RKO (cell line): ENCODE measurements around the gene POLR3G.

Source experiments
- DNase-seq: peaks from one replicate; pipeline ENCODE4 v3.0.0-alpha.2; 2016; ENCODE audit warnings: low spot score

The POLR3G gene

DNA sequence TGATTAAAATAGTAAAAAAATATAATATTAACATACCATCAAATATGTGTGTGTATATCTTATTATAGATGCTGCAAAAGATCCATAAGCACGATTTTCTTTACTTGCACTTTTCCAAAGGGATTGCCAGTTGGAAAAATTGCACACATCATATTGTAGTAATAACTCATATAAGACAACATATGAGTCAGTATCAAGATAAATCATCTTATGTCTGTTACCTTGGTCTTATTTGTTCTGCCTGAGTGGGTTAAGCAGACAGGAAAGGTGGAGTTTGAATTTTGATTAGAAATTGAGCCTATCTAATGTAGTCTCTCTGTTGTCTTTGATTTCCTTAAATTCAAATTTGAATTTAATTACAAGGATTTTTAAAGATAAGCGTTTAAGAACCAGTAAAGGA lies 30.1 kb downstream of the POLR3G start:
- DNase-seq = peak; percentile 18

DNA sequence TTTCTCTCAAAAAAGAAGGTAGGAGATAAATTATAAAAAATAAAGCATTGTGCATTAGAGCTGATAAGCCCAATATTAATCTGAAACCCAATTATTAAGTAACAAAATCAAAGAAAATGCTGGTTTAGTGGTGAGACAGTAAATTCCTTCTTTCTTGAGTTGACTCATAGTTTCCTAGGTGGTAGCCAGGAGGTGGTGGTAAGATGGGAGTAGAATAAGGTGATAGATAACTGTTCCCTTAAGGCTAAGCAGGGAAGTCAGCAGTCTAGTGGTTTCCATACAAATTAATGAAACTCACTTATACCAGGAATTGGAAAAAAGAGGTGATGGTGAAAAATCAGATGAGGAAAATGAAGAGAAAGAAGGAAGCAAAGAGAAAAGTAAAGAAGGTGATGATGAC lies 31.6 kb downstream of the POLR3G start:
- DNase-seq = no peak

DNA sequence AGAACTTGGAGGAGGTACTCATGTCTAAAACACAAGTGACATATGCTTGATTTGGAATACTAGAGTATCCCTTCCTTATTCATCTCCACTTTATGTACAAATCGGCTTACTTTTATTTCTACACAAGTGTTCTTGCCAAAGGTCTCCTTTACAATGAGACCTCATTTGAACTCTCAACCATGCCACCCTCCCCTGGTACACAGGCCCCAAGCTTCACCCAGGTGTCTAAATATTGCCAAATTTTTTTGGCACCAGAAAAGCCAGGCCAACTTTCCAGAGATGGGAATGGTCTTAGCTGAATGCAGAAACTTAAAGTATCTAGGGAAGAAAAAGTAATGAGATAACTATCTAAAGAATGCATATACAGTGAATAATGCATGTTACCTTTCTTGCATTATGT lies 35.8 kb downstream of the POLR3G start:
- DNase-seq = no peak

DNA sequence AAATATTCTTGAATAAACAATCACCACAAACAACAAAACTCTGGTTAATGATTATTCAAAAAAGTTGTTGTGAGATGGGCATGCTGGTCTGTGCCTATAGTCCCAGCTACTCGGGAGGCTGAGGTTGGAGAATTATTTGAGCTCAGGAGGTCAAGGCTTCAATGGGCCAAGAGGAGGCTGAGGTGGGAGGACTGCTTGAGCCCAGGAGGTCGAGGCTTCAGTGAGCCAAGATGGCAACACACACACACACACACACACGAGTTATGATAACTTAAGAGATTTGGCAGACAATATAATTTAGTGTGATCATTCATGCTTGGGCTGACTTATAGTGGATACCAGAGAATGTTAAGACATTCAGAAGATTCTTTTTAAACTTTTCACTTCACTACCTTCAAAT lies 39.9 kb downstream of the POLR3G start:
- no peak for DNase-seq

DNA sequence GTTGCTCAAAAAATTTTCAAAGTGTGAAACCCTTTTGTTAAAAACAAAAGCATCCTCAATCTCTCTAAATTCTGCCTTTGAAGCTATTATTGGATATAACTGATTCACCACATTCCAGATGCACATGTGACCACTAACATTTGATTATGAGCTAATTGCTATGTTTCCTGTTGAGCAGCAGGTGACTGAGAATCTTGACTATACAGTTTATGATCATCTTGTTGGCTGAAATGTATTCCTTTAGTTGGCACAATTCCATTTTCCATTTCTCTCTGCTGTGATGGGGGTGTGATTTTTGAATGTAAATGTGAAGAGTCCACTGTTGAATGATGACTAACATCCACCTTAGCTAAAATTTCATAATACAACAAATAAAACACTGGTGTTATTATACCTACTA lies 44.0 kb downstream of the POLR3G start:
- peak; percentile 64 for DNase-seq

DNA sequence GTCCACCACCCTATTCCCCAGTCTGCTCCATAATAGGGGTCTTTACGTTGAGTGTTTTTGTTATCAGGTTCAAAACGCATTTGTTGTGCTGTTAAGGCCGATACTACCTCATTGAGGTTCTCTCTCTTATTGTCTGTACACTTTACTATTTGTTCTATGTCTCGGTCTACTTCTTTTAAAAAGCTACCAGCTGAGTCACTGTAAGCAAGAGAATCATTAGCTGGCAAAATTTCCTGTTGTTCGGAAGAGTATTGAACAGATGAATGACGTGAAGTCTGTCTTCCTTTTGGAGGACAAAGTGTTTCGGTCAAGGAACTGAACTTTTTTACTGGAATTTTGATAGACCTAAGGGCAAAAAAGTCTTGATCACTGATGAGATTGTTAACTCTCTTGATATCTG lies 44.4 kb downstream of the POLR3G start:
- no peak for DNase-seq

DNA sequence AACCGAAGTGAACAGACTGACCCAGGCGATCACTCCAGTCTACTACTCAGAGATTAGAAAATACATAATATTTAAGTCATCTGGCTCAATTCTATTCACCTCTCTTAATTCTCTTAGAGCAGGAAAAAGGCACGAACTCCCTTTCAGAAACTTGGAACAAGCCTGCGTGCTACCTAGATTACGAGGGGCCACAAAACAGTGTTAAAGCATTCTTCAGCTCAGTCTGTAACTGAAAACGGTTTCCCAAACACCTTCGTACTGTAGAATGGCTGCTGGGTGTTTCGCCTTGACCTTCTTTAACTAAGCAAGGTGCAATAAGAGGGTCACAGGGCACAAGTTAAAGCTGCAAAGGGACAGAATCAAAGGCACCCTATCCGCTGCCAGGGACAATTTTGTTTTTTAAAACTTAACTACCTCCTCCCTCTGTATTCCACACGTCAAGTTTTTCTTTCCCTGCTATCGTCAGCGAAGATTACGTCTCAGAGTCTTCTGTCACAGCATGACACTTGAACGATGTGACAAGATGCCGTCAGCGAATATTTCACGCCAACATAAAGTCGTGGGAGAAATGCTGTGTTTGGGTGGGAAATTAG lies 54.0 kb downstream of the POLR3G start:
- peak; percentile 52 for DNase-seq

DNA sequence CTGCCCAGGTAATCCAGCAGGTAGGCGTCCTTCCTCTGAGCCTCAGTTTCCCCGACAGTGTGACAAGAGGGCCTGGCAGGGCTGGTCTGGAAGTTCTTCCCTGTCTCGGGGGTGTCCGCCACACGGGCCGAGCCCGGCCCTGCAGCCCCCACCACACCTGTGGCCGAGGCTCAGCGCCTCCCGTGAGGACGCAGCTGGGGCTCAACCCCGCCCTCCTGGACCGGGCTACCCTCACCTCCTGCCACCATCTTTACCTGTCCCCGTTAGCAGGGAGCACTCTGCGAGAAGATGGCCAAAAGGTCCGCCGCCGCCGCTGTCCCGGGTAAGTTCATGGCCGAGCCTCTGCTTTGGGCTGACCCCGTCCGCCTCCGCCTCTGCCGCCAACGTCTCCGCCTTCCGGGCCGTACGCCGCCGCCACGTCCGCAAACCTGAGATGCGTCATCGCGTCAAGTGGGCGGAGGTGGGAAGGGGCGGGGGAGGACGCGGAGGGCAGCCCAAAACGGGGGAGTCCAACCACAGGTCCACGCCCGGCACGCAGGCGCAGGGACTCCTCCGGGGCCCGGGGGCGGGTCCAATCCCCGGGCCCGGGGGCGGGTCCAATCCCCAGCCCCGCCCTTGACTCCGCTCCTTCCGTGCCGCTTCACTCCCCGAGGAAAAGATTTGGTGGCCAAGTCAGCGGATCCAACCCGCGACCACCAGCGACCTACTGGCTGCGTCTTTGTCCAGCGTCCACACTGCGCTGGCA lies 54.7 kb downstream of the POLR3G start, which contains the start of gene LYSMD3:
Gene LYSMD3, minus strand, starts transcription at position 391 of the 745 bp plus-strand sequence. CDS start 4,295 bp downstream, outside the sequence.
- peak; percentile 96 for DNase-seq

DNA sequence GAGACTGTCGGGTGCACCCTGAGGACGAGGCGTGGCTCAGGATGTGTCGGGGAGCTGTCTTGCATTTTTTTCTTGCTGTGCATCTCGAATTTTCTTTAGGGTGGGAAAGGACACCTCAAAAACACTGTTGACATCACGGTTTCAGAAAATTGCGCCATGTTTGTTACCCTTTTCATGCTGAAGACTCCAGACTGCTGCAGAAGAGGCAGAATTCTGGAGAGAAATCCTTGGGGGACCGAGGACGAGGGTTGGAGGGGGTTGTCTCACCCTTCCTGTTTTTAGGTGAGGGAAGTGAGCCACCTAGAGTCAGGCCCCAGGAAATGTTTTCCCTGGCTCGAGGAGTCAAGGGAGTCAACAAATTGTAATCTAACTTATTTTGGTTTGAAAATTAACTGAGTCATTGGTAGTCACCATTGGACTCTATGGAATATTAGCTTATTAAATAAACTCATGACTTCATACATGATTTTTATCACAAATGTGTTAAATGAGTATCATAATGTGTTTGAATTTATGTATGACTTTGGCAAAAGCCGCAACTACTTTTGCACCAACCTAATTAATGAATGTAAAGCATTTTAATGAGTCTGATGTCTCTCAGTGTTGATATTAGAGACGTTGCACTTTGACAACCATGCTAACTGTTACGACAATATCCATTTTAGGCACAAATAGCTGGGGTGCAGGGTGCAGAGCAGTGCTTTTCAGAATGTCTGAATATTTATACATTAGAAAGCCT lies 55.4 kb downstream of the POLR3G start:
- peak; percentile 89 for DNase-seq

DNA sequence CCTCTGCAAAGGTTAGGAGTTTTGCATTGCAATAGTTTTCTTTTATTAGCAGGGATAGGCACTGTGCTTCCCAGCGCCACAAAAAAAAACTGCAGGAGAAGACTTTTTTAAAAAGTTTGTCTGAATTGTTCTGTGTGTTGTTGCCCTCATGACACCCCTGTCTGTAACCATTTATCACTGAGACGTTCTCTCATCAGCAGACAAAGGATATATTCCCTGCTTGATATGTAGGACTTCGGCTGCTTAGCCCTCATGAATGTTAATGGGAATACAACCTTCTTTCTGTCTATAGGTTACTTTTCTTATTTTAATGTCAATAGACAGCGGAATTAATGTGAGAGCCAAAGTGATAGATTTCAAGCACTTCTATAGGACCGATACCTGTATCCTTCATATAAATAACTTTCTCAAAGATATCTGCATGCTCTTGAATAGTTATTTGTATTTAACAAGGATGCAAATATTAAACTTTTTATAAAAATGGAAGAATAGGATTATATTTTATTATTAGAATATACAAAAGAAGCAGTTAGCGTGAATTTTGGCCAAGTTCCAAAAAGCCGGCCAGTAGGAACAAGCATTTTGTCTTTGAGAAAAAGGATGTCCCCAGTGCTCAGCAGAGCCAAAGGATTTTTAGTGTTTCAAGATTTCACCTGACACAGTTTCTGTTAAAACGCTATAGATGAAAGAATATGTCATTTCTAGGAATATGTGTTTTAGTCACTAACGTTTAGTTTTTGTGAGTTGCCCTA lies 56.2 kb downstream of the POLR3G start:
- no peak for DNase-seq

DNA sequence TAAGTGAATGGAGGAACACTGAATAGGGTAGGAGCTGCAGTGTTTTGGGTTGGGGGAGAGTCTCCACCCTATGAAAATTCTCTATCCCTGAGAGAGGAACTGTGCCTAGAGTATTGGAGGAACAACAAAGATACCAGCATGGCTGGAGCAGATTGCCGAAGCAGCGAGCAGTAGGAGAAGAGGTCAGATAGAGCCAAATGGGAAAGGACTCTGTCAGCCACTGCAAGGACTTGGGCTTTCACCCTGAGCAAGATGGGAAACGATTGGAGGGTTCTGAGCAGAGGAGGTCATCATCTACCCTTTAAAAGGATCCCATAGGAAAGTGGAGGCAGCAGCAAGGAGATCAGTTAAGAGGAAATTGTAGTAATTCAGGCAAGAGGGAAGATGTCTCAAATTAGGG lies 59.1 kb downstream of the POLR3G start:
- DNase-seq = no peak

DNA sequence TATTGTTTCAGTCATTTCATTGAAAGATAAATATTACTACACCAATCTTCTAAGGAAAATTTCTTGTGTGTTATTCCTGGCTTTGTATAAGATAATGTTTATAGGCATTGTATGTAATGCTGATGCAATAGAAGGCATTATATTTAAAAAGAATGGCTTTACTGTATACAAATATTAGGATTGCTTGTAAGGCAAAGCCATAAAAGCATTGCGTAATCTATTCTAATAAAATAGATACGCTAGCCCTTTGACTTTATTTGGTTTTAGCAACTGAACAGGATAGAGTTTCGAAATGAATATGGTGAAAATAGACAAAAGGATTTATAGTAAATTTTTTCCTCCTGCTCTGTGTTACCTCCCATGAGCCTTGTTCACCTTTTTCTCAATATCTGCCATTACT lies 60.3 kb downstream of the POLR3G start:
- no peak for DNase-seq

DNA sequence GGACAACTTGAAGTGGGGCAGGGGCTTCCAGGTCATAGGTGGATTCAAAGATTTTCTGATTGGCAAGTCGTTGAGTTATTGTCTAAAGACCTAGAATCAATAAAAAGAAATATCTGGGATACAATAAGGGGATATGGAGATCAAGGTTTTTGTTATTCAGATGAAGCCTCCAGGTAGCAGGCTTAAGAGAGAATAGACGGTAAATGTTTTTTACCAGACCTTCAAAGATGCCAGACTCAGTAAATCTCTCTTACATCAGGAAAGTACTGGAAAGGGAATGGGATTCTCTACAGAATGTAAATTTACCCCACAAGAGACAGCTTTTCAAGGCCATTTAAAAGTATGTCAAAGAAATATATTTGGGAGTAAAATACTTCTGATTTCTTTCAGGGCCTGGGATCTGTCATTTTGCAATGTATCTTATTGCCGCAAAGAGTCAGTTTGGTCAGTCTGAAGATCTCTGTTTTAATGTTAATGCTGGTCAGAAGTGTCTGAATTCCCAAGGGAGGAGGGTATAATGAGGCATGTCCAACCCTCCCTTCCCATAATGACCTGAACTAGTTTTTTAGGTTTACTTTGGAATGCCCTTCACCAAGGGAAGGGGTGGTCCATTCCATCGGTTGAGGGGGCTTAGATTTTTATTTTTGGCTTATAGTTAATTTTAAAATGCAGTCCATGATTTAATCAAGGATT lies 68.3 kb downstream of the POLR3G start:
- no peak for DNase-seq

DNA sequence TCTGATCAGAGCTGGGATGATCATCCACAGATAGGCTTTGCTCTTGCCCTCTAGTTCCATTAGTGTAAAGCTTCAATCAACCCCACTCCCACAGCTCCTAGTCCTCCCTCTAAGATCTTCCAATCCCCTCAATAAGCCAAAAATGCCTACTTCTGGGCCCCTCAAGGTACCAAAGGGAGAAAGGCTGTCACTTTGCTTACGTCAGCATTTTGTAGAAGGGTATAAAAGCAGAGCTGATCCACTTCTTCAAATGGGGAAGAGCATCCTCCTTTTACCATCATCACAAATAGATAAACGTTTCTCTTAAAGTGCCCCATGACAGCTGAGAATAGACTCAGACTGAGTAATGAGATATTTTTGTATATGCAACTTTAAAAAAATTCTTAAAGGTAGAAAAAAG lies 70.8 kb downstream of the POLR3G start:
- no peak for DNase-seq

DNA sequence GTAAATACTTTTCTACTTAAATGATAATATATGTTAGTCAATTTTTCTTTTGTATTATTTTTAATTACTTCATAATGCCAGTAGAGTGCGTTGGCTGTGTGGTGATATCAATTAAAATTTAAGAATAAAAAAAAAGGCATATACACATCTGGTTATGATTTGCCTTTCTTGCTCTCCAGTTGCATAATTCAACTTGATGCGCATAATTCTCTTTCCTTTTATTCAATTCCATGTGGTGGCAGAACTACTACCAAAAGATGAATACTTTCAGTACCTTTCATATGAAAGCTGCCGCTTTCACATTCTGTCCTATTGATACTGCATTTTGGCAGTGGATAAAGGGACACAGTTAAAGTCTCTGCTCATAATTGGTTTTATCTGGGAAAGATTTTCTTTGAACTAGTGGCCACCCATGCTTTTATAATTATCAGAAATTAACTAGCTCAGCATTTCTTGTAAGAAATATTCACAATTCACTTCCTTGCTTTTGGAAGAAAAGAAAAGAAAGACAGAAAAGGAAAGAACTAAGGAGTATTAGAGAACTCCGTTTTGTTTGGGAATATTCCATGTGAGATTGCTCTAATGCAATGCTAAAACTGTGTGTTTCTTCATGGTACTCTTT lies 71.7 kb downstream of the POLR3G start:
- no peak for DNase-seq

DNA sequence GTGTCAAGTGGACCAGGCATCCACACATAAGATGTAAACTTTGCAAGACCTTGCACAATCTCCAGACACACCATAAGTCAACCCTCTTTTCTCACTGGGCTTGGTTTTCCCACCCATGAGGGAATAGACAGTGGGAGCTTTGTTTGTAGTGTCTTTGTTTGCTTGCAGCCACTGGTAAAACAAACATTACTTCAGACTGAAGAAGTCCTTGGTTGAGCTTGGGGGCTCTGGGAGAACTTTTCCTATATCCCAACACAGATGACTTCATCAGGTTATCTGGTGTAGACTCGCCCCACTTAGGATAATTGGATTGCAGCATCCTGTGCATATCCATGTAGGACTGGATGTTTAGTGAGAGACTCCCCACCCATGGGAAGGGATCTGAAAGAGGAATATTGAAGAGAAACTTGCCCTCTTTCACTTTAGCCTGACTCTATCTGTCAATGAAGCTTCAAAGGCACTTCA lies 72.4 kb downstream of the POLR3G start:
- DNase-seq = no peak

DNA sequence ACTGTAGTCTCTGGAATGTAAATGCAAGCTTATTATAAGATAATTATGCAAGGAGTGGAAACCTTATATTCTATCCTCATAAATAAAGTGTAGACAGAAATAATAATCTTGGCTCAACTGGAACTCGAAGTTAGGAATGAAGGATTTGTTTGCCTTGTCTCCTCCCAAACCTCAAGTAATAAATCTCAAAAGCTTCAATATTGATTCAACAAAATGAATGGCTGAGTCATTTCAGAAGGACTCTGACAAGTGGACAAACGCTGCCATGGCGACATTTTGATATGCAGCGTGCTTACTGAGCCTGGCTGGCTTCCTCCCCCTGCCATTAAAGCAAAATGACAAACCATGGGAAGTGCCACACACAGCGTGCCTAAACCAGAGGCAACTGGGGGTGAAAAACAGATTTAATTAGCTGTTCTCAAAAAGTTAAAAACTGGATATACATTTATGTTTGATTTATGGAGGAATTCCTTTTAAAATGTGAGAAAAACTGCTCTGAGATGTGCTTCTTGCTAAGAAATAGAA lies 73.5 kb downstream of the POLR3G start:
- peak; percentile 17 for DNase-seq

DNA sequence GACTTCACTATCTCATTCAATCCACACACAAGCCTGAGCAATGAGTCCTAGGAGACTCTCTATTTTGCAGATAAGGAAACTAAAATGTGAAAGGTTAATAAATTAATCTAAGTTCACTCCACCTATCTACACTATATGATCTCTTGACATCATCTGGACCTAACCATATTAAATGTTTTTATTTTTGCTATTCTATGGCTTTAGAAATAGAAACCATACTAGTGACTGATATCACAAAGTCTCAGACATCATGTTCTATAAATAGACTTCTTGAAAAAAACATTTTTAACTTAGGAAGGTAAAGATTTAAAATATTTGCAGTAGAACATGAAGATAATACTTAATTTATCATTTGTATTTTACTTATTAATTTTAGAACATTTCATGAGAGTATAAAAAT lies 74.6 kb downstream of the POLR3G start:
- no peak for DNase-seq

DNA sequence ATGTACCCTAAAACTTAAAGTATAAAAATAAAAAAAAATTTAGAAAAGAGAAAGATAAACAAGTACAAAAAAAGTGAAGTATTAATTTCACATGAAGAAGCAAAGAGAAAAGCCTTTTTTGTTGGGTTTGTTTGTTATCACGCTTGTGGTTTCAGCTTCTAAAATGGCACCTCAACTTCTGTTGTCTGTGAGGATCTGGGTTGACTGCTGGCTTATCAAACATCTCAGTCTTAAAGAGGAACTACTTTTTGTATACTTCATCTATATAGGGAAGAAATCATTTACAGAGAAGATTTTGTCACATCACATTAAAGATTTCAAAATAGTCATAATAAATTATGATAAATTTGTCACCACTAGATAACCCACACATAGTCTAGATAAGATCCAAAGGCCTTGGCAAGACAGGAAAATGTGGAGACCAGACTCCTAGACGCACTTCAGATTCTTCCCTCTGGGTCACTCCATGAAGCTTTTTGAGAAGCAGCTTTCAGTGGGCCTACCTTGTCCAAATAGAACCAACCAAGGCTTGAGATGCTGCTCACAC lies 75.1 kb downstream of the POLR3G start:
- DNase-seq = no peak

DNA sequence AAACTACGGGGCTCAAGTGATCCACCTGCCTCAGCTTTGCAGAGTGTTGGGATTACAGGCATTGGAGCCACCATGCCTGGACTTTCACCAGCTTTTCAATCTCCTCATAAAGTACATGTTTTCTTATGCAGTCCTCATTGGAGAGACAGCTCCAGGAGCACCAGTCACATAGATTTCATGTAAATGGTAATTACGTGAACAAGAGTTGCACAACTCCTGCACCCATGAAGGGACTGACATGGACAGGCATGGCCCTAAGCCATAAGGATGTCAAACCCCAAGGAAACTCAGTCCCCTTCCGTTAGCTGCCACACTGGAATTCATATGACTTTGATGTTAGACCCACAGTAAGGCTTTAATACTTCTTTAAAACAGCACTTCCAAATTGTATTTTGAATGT lies 76.3 kb downstream of the POLR3G start:
- no peak for DNase-seq

DNA sequence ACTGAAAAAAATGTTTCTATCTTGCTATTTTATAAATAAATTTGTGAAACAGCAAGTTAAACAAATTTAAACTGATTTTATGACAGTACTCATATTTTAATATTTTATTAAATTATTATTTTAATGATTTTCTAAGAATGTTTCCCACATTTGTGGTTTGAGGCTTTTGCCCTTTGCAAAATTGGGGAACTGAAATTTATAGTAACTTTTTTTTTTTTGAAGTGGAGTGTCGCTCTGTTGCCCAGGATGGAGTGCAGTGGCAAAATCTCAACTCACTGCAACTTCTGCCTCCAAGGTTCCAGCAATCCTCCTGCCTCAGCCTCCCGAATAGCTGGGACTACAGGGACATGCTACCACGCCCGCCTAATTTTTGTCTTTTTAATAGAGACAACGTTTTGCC lies 76.7 kb downstream of the POLR3G start:
- no peak for DNase-seq
